Measurements from ENCODE around the gene PARD3. TPM values are rescaled to one million over a fixed set of nuclear protein-coding genes. Genes with fewer than 3 reads are reported as not detected.
"Not testable (repeated sequence)": the region's sequence is repeated elsewhere in the genome, so short reads cannot be mapped to it uniquely, and the experiment has no call there.

Gene PARD3
- total RNA-seq, 1 donor from 2014 or later: 0.93 TPM

- intact Hi-C loops (cut with micrococcal nuclease): no loop called here
Observed at GRCh38 chr10:34094146-34094696, 720.9 kb downstream of the PARD3 start.

GRCh38 chr10:34092891-34093290, 722.2 kb downstream of the PARD3 start:
- intact Hi-C loops (cut with micrococcal nuclease): no loop called here

GRCh38 chr10:34091635-34092195, 723.4 kb downstream of the PARD3 start:
- intact Hi-C loops (cut with micrococcal nuclease): no loop called here

GRCh38 chr10:34089253-34089652, 725.8 kb downstream of the PARD3 start:
- intact Hi-C loops (cut with micrococcal nuclease): no loop called here

GRCh38 chr10:34088208-34088794, 726.8 kb downstream of the PARD3 start:
- intact Hi-C loops (cut with micrococcal nuclease): no loop called here

- intact Hi-C loops (cut with micrococcal nuclease): no loop called here
Observed at GRCh38 chr10:34087095-34087418, 728.0 kb downstream of the PARD3 start.

GRCh38 chr10:34083567-34083966, 731.5 kb downstream of the PARD3 start:
- intact Hi-C loops (cut with micrococcal nuclease): no loop called here

GRCh38 chr10:34081948-34082347, 733.1 kb downstream of the PARD3 start:
- intact Hi-C loops (cut with micrococcal nuclease): no loop called here

- intact Hi-C loops (cut with micrococcal nuclease): no loop called here
Observed at GRCh38 chr10:34081347-34081743, 733.8 kb downstream of the PARD3 start.

- intact Hi-C loops (cut with micrococcal nuclease): no loop called here
Observed at GRCh38 chr10:34080485-34081346, 734.4 kb downstream of the PARD3 start.

- intact Hi-C loops (cut with micrococcal nuclease): no loop called here
Observed at GRCh38 chr10:34079702-34080484, 735.2 kb downstream of the PARD3 start.

GRCh38 chr10:34078745-34079470, 736.2 kb downstream of the PARD3 start:
- intact Hi-C loops (cut with micrococcal nuclease): no loop called here

GRCh38 chr10:34078017-34078744, 736.9 kb downstream of the PARD3 start:
- intact Hi-C loops (cut with micrococcal nuclease): no loop called here

- intact Hi-C loops (cut with micrococcal nuclease): no loop called here
Observed at GRCh38 chr10:34076443-34076842, 738.7 kb downstream of the PARD3 start.

- intact Hi-C loops (cut with micrococcal nuclease): no loop called here
Observed at GRCh38 chr10:34075254-34075926, 739.7 kb downstream of the PARD3 start.

GRCh38 chr10:34074051-34074450, 741.0 kb downstream of the PARD3 start:
- intact Hi-C loops (cut with micrococcal nuclease): no loop called here

- intact Hi-C loops (cut with micrococcal nuclease): not testable (repeated sequence)
Observed at GRCh38 chr10:34067741-34068140, 747.4 kb downstream of the PARD3 start.

- intact Hi-C loops (cut with micrococcal nuclease): no loop called here
Observed at GRCh38 chr10:34063592-34063991, 751.5 kb downstream of the PARD3 start.

GRCh38 chr10:34061841-34062240, 753.3 kb downstream of the PARD3 start:
- intact Hi-C loops (cut with micrococcal nuclease): no loop called here
